CD4-positive, CD25-positive, alpha-beta regulatory T cell (primary cell): Measurements from ENCODE around the gene HIVEP3. TPM values are rescaled to one million over a fixed set of nuclear protein-coding genes. Genes with fewer than 3 reads are reported as not detected.

Source experiments
- ATAC-seq, 2 donors: fragments of 150-1000 bp; cut with Tn5 transposase; one replicate each; pipeline ENCODE4 v1.10.0; 2021; ENCODE audit warnings: low read depth in 2 of 2, moderate number of reproducible peaks in 2 of 2, moderate library complexity in 1 of 2
- DNase-seq, 3 donors: peaks; one replicate each; pipeline versions ENCODE4 v3.0.0 to v3.0.0-alpha.2; 2012 to 2022; ENCODE audit warnings: mixed read lengths in 1 of 3
- H3K27ac ChIP-seq: one replicate; pipeline ENCODE4 v1.7.0; 2013; ENCODE audit warnings: mild to moderate bottlenecking, low read length; ENCODE audit not compliant: insufficient read depth, poor library complexity, severe bottlenecking
- H3K27me3 ChIP-seq: one replicate; pipeline ENCODE4 v1.7.0; 2013; ENCODE audit warnings: low read length; ENCODE audit not compliant: control insufficient read depth, insufficient read depth
- H3K36me3 ChIP-seq: one replicate; pipeline ENCODE4 v1.7.0; 2013; ENCODE audit warnings: mild to moderate bottlenecking, low read length, moderate library complexity; ENCODE audit not compliant: control insufficient read depth, insufficient read depth
- H3K4me1 ChIP-seq: 2 replicates; pipeline ENCODE4 v1.7.0; 2013; ENCODE audit warnings: mild to moderate bottlenecking, low read length; ENCODE audit not compliant: insufficient read depth, control insufficient read depth, poor library complexity, severe bottlenecking
- H3K4me3 ChIP-seq: one replicate; pipeline ENCODE4 v1.7.0; 2013; ENCODE audit warnings: low read depth, mild to moderate bottlenecking, low read length, moderate library complexity
- H3K9me3 ChIP-seq, 2 experiments: 1 replicate in 1 of 2; 2 replicates in 1 of 2; pipeline ENCODE4 v1.7.0; 2013; ENCODE audit warnings: low read length in 2 of 2, mild to moderate bottlenecking in 1 of 2, moderate library complexity in 1 of 2; ENCODE audit not compliant: control insufficient read depth in 2 of 2
- H3K27ac Mint-ChIP-seq, 3 donors: one replicate each; pipeline ENCODE4 v1.8.0; 2020 to 2022; ENCODE audit warnings: mild to moderate bottlenecking in 3 of 3, mixed read lengths in 3 of 3, moderate library complexity in 2 of 3
- H3K27me3 Mint-ChIP-seq: one replicate; pipeline ENCODE4 v1.8.0; 2022; ENCODE audit warnings: mild to moderate bottlenecking, mixed read lengths
- H3K36me3 Mint-ChIP-seq: one replicate; pipeline ENCODE4 v1.8.0; 2020; ENCODE audit warnings: mixed read lengths
- H3K4me1 Mint-ChIP-seq, 4 donors: one replicate each; pipeline ENCODE4 v1.8.0; 2020 to 2022; ENCODE audit warnings: mixed read lengths in 4 of 4, mild to moderate bottlenecking in 1 of 4
- H3K4me3 Mint-ChIP-seq, 4 donors: one replicate each; pipeline ENCODE4 v1.8.0; 2020 to 2022; ENCODE audit warnings: mild to moderate bottlenecking in 4 of 4, mixed read lengths in 4 of 4, moderate library complexity in 3 of 4
- H3K9me3 Mint-ChIP-seq, 7 donors: one replicate each; pipeline ENCODE4 v1.8.0; 2020 to 2022; ENCODE audit warnings: mixed read lengths in 7 of 7, mild to moderate bottlenecking in 3 of 7, moderate library complexity in 2 of 7
- polyA plus RNA-seq, 4 donors: library from polyadenylated mRNA; unstranded; fragments of 300-500 nt; fragmentation: Illumina TruSeq; gene quantifications; one replicate each; pipeline ENCODE4 v1.2.3, GENCODE V29; 2021
- total RNA-seq: library from RNA; stranded (reverse); gene quantifications from one replicate; pipeline ENCODE4 v1.2.3, GENCODE V29; 2022

HIVEP3 gene
- total and polyA plus RNA-seq, 5 donors from 2014 or later = 3.9 to 17.2 (median 7.5) TPM

DNA sequence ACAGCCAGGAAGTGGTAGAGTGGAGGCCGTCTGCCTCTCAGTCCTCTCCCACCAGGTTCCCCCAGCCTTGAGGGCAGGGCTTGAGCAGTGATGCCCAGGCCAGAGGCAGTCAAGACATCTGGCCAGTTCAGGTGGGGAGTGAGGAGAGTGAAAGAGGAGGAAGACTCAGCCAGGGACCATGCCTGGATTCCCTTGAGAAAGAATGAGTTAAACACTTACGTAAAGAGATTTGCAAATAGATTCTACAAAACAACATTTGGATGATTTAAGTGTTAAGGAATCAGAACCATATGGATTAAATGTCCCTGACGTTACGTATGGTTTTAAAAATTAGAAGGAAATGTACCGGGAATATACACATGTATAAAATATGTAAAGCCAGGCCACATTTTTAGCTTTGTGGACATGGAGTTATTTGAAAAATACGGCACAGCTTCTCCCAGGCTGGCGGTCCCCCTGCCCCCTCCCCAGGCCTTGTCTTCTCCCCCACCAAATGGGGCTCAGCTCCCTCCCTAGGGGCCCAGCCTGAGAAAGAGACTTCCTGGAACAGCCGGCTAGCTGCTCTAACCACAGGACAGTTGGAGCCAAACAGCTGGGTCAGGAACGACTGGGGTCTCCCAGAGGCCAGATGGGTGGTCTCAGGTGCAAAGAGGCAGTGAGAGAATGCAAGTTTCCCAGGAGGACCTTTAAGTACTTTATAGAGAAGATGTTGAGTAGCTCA, 245.9 kb downstream of the HIVEP3 start:
- Histone ChIP-seq H3K4me1 (peaks cover 74% of the 10 kb centered on the region), H3K27me3 (no peaks in the 10 kb centered on the region), H3K9me3 (no peaks in the 10 kb centered on the region), H3K4me3 (peak overlapping the region; percentile 77), H3K27ac (peak overlapping the region; percentile 71), H3K36me3 (no peaks in the 10 kb centered on the region)
- H3K27ac Mint-ChIP-seq = peak overlapping the region; percentile 82 to 90 (median 85)
- ATAC-seq (no peak), DNase-seq (no peak)
- H3K4me3 Mint-ChIP-seq = peak overlapping the region; percentile 31 to 84 (median 65)
- no peaks in the 10 kb centered on the region for H3K27me3 Mint-ChIP-seq
- H3K36me3 Mint-ChIP-seq = no peaks in the 10 kb centered on the region
- H3K4me1 Mint-ChIP-seq = peaks cover 24 to 93% (median 68%) of the 10 kb centered on the region in 4 donors
- no peaks in the 10 kb centered on the region for H3K9me3 Mint-ChIP-seq

- peaks cover 24 to 95% (median 73%) of the 10 kb centered on the region in 4 donors for H3K4me1 Mint-ChIP-seq
- no peaks in the 10 kb centered on the region for H3K36me3 ChIP-seq
- no peak for ATAC-seq
- H3K27me3 Mint-ChIP-seq = no peaks in the 10 kb centered on the region
- no peak for DNase-seq
- no peaks in the 10 kb centered on the region for H3K9me3 Mint-ChIP-seq
- peak overlapping the region; percentile 82 to 90 (median 85) for H3K27ac Mint-ChIP-seq
- H3K36me3 Mint-ChIP-seq = no peaks in the 10 kb centered on the region
- no peaks in the 10 kb centered on the region for H3K9me3 ChIP-seq
- H3K4me1 ChIP-seq = peaks cover 81% of the 10 kb centered on the region
- peak overlapping the region in 2 of 4 donors; percentile 31 to 84 for H3K4me3 Mint-ChIP-seq
- H3K4me3 ChIP-seq = no peak overlapping the region
- no peaks in the 10 kb centered on the region for H3K27me3 ChIP-seq
- peak overlapping the region; percentile 71 for H3K27ac ChIP-seq
Observed at GRCh38 chr1:41672173-41672572, 246.5 kb downstream of the HIVEP3 start.

GRCh38 chr1:41671116-41671755, 247.5 kb downstream of the HIVEP3 start:
- Mint-ChIP-seq H3K27ac (peak overlapping the region; percentile 82 to 96 (median 85)), H3K9me3 (no peaks in the 10 kb centered on the region), H3K36me3 (no peaks in the 10 kb centered on the region), H3K4me1 (peaks cover 33 to 100% (median 79%) of the 10 kb centered on the region in 4 donors), H3K27me3 (no peaks in the 10 kb centered on the region), H3K4me3 (peak overlapping the region in 1 of 4 donors; percentile 31)
- DNase-seq (no peak), ATAC-seq (no peak)
- Histone ChIP-seq H3K27me3 (no peaks in the 10 kb centered on the region), H3K27ac (peak overlapping the region; percentile 34), H3K9me3 (no peaks in the 10 kb centered on the region), H3K36me3 (no peaks in the 10 kb centered on the region), H3K4me3 (no peak overlapping the region), H3K4me1 (peaks cover 90% of the 10 kb centered on the region)

- Mint-ChIP-seq H3K9me3 (no peaks in the 10 kb centered on the region), H3K36me3 (no peaks in the 10 kb centered on the region), H3K27ac (peak overlapping the region; percentile 5 to 96 (median 23)), H3K4me1 (peaks cover 39 to 100% (median 81%) of the 10 kb centered on the region in 4 donors), H3K4me3 (peak overlapping the region in 3 of 4 donors; percentile 27 to 39 (median 31)), H3K27me3 (no peaks in the 10 kb centered on the region)
- no peak overlapping the region for H3K4me3 ChIP-seq
- H3K9me3 ChIP-seq = no peaks in the 10 kb centered on the region
- no peak for DNase-seq
- no peaks in the 10 kb centered on the region for H3K27me3 ChIP-seq
- peaks cover 95% of the 10 kb centered on the region for H3K4me1 ChIP-seq
- H3K36me3 ChIP-seq = no peaks in the 10 kb centered on the region
- ATAC-seq = no peak
- no peak overlapping the region for H3K27ac ChIP-seq
Observed at GRCh38 chr1:41670217-41670957, 248.3 kb downstream of the HIVEP3 start.

- Mint-ChIP-seq H3K36me3 (no peaks in the 10 kb centered on the region), H3K4me1 (peaks cover 36 to 100% (median 79%) of the 10 kb centered on the region in 4 donors)
- peaks cover 85% of the 10 kb centered on the region for H3K4me1 ChIP-seq
Observed at GRCh38 chr1:41668967-41669366, 249.8 kb downstream of the HIVEP3 start.

GRCh38 chr1:41668054-41668660, 250.6 kb downstream of the HIVEP3 start:
- peak overlapping the region in 3 of 4 donors; percentile 33 to 55 (median 53) for H3K4me3 Mint-ChIP-seq
- no peaks in the 10 kb centered on the region for H3K9me3 ChIP-seq
- H3K27me3 Mint-ChIP-seq = no peaks in the 10 kb centered on the region
- no peak for ATAC-seq
- H3K4me1 ChIP-seq = peaks cover 77% of the 10 kb centered on the region
- peaks cover 31 to 100% (median 78%) of the 10 kb centered on the region in 4 donors for H3K4me1 Mint-ChIP-seq
- no peaks in the 10 kb centered on the region for H3K36me3 ChIP-seq
- no peaks in the 10 kb centered on the region for H3K27me3 ChIP-seq
- H3K9me3 Mint-ChIP-seq = no peaks in the 10 kb centered on the region
- peak overlapping the region; percentile 72 for H3K27ac ChIP-seq
- DNase-seq = no peak
- H3K36me3 Mint-ChIP-seq = no peaks in the 10 kb centered on the region
- peak overlapping the region; percentile 72 to 98 (median 89) for H3K27ac Mint-ChIP-seq
- no peak overlapping the region for H3K4me3 ChIP-seq

More at GRCh38 chr1:41668967-41669366, 249.8 kb downstream of the HIVEP3 start:
- Histone ChIP-seq H3K27me3 (no peaks in the 10 kb centered on the region), H3K36me3 (no peaks in the 10 kb centered on the region), H3K4me3 (no peak overlapping the region), H3K9me3 (no peaks in the 10 kb centered on the region), H3K27ac (no peak overlapping the region)
- ATAC-seq = no peak
- peak overlapping the region in 3 of 4 donors; percentile 3 to 53 (median 35) for H3K4me3 Mint-ChIP-seq
- no peak for DNase-seq
- no peaks in the 10 kb centered on the region for H3K9me3 Mint-ChIP-seq
- H3K27ac Mint-ChIP-seq = peak overlapping the region in 2 of 3 donors; percentile 72 to 89
- H3K27me3 Mint-ChIP-seq = no peaks in the 10 kb centered on the region

GRCh38 chr1:41666981-41667631, 251.6 kb downstream of the HIVEP3 start:
- DNase-seq (peak in 2 of 3 donors; percentile 23 to 91), ATAC-seq (peak; percentile 75 to 77)
- H3K36me3 ChIP-seq = no peaks in the 10 kb centered on the region
- Mint-ChIP-seq H3K9me3 (no peaks in the 10 kb centered on the region), H3K27ac (peak overlapping the region; percentile 72 to 98 (median 85)), H3K4me3 (peak overlapping the region; percentile 57 to 76 (median 63)), H3K4me1 (peaks cover 27 to 93% (median 69%) of the 10 kb centered on the region in 4 donors), H3K36me3 (no peaks in the 10 kb centered on the region), H3K27me3 (no peaks in the 10 kb centered on the region)
- H3K4me3 ChIP-seq = peak overlapping the region; percentile 48
- H3K27ac ChIP-seq = peak overlapping the region; percentile 72
- H3K27me3 ChIP-seq = no peaks in the 10 kb centered on the region
- H3K4me1 ChIP-seq = peaks cover 71% of the 10 kb centered on the region
- no peaks in the 10 kb centered on the region for H3K9me3 ChIP-seq
